ENCODE measurements around the gene STIP1. TPM values are rescaled to one million over a fixed set of nuclear protein-coding genes. Genes with fewer than 3 reads are reported as not detected.

STIP1 gene
- total and polyA plus RNA-seq, 10 of the 15 experiments (the other 5 are each of a cell fraction or from before 2014, with no cell fraction given) = 25.2 to 291 (median 191) TPM

- H3K9ac ChIP-seq (ENCODE audit: control insufficient read depth, insufficient read depth, low read length) = peak overlapping the region; percentile 87
- intact Hi-C loops (cut with micrococcal nuclease; ENCODE audit: unreplicated experiment) (loop anchor here (2.0 kb wide), 2 partner anchors 35 to 65 kb away; partner anchors contain the start of gene ESRRA), in situ Hi-C loops (cut with MboI) (loop anchor here (25.0 kb wide), 1 partner anchor 1622 kb away; the partner anchor contains the start of genes CFL1, EFEMP2 and MUS81)
- SMC1A ChIA-PET (ENCODE audit: uncharacterized antibody, unreplicated experiment) = interaction anchor here (1.0 to 5.0 kb wide), 2 partner anchors 13 to 33 kb away, joined by 3 to 40 read pairs; partner anchors contain the start of genes FERMT3 and NUDT22
- H3K79me2 ChIP-seq (ENCODE audit: control insufficient read depth, insufficient read depth, low read length) = peaks cover 32% of the 10 kb centered on the region
- CTCF ChIA-PET = interaction anchor here (0.6 to 6.2 kb wide), 4 partner anchors 11 to 634 kb away, joined by 3 to 31 read pairs (median 4); partner anchors contain the start of genes PLCB3, PRDX5 and TRMT112
- peaks cover 47% of the 10 kb centered on the region for H3K4me1 ChIP-seq (ENCODE audit: control insufficient read depth, insufficient read depth, low read length)
- no TSS peak for BruUV-seq (replicated peaks)
- no peaks in the 10 kb centered on the region for H3K9me3 ChIP-seq (replicated peaks; ENCODE audit: control insufficient read depth, insufficient read depth, low read length)
- WGBS (ENCODE audit: insufficient coverage, insufficient replicate concordance, low lambda C conversion rate, missing lambda C conversion rate) = 36% methylated on average over 11 of the region's 11 CpGs
- H4K20me1 ChIP-seq (ENCODE audit: control insufficient read depth, insufficient read depth) = no peaks in the 10 kb centered on the region
- no peaks in the 10 kb centered on the region for H3K27me3 ChIP-seq (replicated peaks in 1 of 2; ENCODE audit: control insufficient read depth in 2 of 2, insufficient read depth in 2 of 2, low read length in 1 of 2)
- RAD21 ChIA-PET (ENCODE audit: unreplicated experiment) = interaction anchor here (1.1 kb wide), 1 partner anchor 29 kb away, joined by 3 read pairs; no protein-coding TSS in a partner anchor
- H3K36me3 ChIP-seq (ENCODE audit: control insufficient read depth in 2 of 2, insufficient read depth in 2 of 2, low read length in 1 of 2) = peaks cover 0 to 13% of the 10 kb centered on the region in 2 experiments; a peak in 2 of 4 replicates
- peak overlapping the region; percentile 59 for H3K4me3 ChIP-seq
- DNase-seq (ENCODE audit: low read depth, low spot score) (peak; percentile 36), ATAC-seq (peak; percentile 34), FAIRE-seq (peak; percentile 27)
- POLR2A ChIA-PET = interaction anchor here (0.6 to 3.0 kb wide), 9 partner anchors 8 to 1586 kb away, joined by 3 to 21 read pairs (median 3); partner anchors contain the start of genes DNAJC4, FERMT3 and STIP1
- H3K27ac ChIP-seq (ENCODE audit: control insufficient read depth, insufficient read depth) = peak overlapping the region; percentile 92
- H2AFZ ChIP-seq (ENCODE audit: control insufficient read depth, low read depth, low read length) = no peak overlapping the region
- peak overlapping the region; percentile 90 for H3K4me2 ChIP-seq (ENCODE audit: control insufficient read depth, insufficient read depth)
- TF ChIP-seq SUPT20H (IDR thresholded peaks at IDR 0.05; ENCODE audit: borderline replicate concordance, control insufficient read depth, low read depth, low read length) (no peak), EED (IDR thresholded peaks at IDR 0.05; ENCODE audit: low read depth) (0 out of 2 replicates have a peak, but pooled peaks have one; percentile 9), PAX8 (IDR thresholded peaks at IDR 0.05) (no peak), HCFC1 (IDR thresholded peaks at IDR 0.05; ENCODE audit: low read length) (no peak), NR2C1 (IDR thresholded peaks at IDR 0.05) (peak; percentile 46), GABPA (IDR thresholded peaks at IDR 0.05; ENCODE audit: low read depth) (no peak), EGR1 (IDR thresholded peaks at IDR 0.05; ENCODE audit: borderline replicate concordance in 1 of 2, low read depth in 2 of 2, low read length in 2 of 2) (peak in 1 of 2 experiments; percentile 57; a peak in 1 of 3 replicates), IKZF1 (conservative IDR thresholded peaks at IDR 0.05) (peak; percentile 17; the same call in 1 of the 2 replicates), CHD4 (IDR thresholded peaks at IDR 0.05) (no peak), NR2F1 (conservative IDR thresholded peaks at IDR 0.05) (peak; percentile 18), NRF1 (conservative IDR thresholded peaks at IDR 0.05; ENCODE audit: low read depth, low read length) (no peak), TCF12 (IDR thresholded peaks at IDR 0.05; ENCODE audit: low read depth, low read length) (0 out of 2 replicates have a peak, but pooled peaks have one; percentile 1), ATF7 (IDR thresholded peaks at IDR 0.05; ENCODE audit: low read depth) (peak; percentile 71; the same call in 1 of the 2 replicates), POU2F2 (IDR thresholded peaks at IDR 0.05; ENCODE audit: borderline replicate concordance, low read depth, low read length) (0 out of 3 replicates have a peak, but pooled peaks have one; percentile 69), YY1 (IDR thresholded peaks at IDR 0.05; ENCODE audit: low read depth, low read length) (peak; percentile 58), BHLHE40 (IDR thresholded peaks at IDR 0.05; ENCODE audit: borderline replicate concordance in 1 of 2, low read depth in 2 of 2, low read length in 1 of 2) (peak; percentile 42 to 69), HDAC6 (IDR thresholded peaks at IDR 0.05; ENCODE audit: unreplicated experiment) (no peak), JUNB (IDR thresholded peaks at IDR 0.05) (peak; percentile 7; the same call in 1 of the 2 replicates), PKNOX1 (IDR thresholded peaks at IDR 0.05) (no peak; the same call in 1 of the 2 replicates), POLR2AphosphoS5 (IDR thresholded peaks at IDR 0.05; ENCODE audit: low read length) (no peak), SP1 (IDR thresholded peaks at IDR 0.05; ENCODE audit: low read depth, low read length) (peak; percentile 33), CBFB (IDR thresholded peaks at IDR 0.05; ENCODE audit: low read depth) (peak; percentile 46), ETV6 (conservative IDR thresholded peaks at IDR 0.05 in 1 of 2, IDR thresholded peaks at IDR 0.05 in 1 of 2; ENCODE audit: borderline replicate concordance in 1 of 2, low read depth in 1 of 2) (peak in 1 of 2 experiments; percentile 95; a peak in 2 of 4 replicates), PAX5 (IDR thresholded peaks at IDR 0.05; ENCODE audit: borderline replicate concordance, low read depth, low read length) (peak; percentile 78)
Measured at GRCh38 chr11:64239662-64240434, 53.9 kb downstream of the STIP1 start.

All from GM12878 (cell line).